PC-3 (cell line): Measurements from ENCODE around the gene TMTC3.

Experiments
- CTCF ChIP-seq: fragments of 300-600 bp; sonication (generic); conservative IDR thresholded peaks from 2 replicates; pipeline ENCODE4 v1.5.1; 2017; ENCODE audit warnings: antibody characterized with exemption, low read depth, mild to moderate bottlenecking, low read length
- EZH2 ChIP-seq: fragments of 300-600 bp; sonication (generic); IDR thresholded peaks from one replicate; pipeline ENCODE4 v1.6.1; 2017; ENCODE audit warnings: antibody characterized with exemption, mild to moderate bottlenecking, low read length; ENCODE audit not compliant: unreplicated experiment
- EZH2phosphoT487 ChIP-seq: fragments of 300-600 bp; sonication (generic); IDR thresholded peaks from 2 replicates; pipeline ENCODE4 v1.6.1; 2018; ENCODE audit warnings: mild to moderate bottlenecking, antibody characterized with exemption, low read length, borderline replicate concordance

GRCh38 chr12:88200029-88200428, 57.9 kb downstream of the TMTC3 start:
- TF ChIP-seq CTCF (no peak), EZH2 (no peak), EZH2phosphoT487 (no peak)
